GM12874 (cell line): Measurements from ENCODE around the gene BRSK2.

Experiments
- CTCF ChIP-seq: IDR thresholded peaks from 2 replicates; pipeline ENCODE4 v1.5.1; 2011; ENCODE audit warnings: low read depth, mild to moderate bottlenecking, control low read depth, low read length, moderate library complexity; ENCODE audit not compliant: insufficient read depth

Gene BRSK2

DNA sequence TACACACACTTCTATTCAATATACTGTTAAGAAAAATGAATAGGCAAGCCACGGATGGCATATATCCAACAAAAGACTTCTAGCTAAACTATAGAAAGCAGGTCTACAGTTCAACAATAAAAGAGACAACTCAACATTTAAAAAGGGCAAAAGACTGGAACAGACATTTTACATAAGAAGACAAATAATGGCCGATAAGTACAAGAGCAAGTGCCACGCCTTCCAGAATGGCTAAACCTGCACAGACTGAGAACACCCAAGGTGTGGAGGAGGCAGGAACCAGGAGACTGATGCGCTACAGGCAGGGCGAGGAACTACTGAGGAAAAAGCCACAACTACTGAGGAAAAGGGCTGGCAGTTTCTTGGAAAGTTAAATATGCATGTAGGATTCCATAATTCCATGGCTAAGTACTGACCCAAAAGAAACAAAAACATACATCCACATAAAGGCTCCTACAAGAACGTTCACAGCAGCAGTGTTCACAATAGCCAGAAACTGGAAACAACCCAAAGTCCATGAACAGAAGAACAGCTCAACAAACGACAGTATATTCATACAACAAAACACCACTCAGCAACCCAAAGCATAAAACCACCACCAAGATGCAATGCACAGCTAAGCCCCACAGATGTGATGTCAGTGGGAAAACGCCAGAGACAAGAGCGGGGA, 106.5 kb downstream of the BRSK2 start:
- no peak for TF ChIP-seq CTCF

- TF ChIP-seq CTCF, result no peak
Measured at GRCh38 chr11:1496761-1497095, 107.0 kb downstream of the BRSK2 start.

DNA sequence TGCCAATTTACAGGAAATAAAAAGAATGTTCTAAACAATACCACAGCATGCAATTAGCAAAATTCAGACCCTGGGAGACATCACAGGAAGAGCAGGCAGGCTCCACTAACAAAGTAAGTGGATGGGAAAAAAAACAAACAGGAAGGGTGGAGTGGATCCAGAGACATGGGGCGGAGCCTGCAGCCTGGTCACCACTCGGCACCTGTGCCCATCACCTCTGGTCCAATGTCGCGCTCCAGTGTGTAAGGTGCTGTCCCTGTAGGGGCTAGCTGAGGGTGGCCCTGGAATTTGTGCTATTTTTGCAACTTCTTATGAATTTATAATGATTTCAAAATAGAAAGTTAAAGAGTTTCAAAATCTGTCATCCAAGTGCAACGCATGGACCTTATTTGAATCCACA, 107.9 kb downstream of the BRSK2 start:
- no peak for TF ChIP-seq CTCF

GRCh38 chr11:1498262-1498661, 108.5 kb downstream of the BRSK2 start:
- no peak for TF ChIP-seq CTCF

DNA sequence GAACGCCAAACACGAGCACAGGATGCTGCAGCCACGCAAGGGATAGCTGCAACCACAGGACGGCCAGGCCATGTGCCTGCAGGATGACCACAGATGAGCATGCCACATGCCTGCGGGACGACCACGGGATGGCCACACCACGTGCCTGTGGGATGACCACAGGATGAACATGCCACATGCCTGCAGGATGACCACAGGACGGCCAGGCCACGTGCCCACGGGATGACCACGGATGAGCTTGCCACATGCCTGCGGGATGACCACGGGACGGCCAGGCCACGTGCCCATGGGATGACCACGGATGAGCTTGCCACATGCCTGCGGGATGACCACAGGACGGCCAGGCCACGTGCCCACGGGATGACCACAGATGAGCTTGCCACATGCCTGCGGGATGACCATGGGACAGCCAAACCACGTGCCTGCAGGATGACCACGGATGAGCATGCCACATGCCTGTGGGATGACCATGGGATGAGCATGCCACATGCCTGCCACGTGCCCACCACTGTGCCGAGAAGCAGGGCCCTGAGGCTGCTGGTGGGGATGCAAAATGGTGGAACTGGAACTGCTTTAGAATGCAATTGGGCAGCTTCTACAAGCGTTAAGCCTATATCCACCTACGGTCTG, 109.6 kb downstream of the BRSK2 start:
- no peak for TF ChIP-seq CTCF

GRCh38 chr11:1499899-1500298, 110.2 kb downstream of the BRSK2 start:
- no peak for TF ChIP-seq CTCF

GRCh38 chr11:1500466-1501420, 111.0 kb downstream of the BRSK2 start:
- TF ChIP-seq CTCF, result no peak
